Measurements from ENCODE around the gene MIS18BP1.

- TF ChIP-seq BRF1 (IDR thresholded peaks at IDR 0.05; ENCODE audit: borderline replicate concordance, extremely low read depth, insufficient read length) (no peak), PHF21A (IDR thresholded peaks at IDR 0.05; ENCODE audit: borderline replicate concordance, low read depth) (no peak), ATF7 (IDR thresholded peaks at IDR 0.05) (no peak), MEF2A (IDR thresholded peaks at IDR 0.05; ENCODE audit: control insufficient read depth, low read depth, low read length) (no peak), TAF15 (IDR thresholded peaks at IDR 0.05; ENCODE audit: low read depth, low read length) (no peak), ZNF511 (CRISPR knock-in tag; IDR thresholded peaks at IDR 0.05) (no peak), ZC3H11A (IDR thresholded peaks at IDR 0.05; ENCODE audit: low read depth, low read length) (no peak)
These were observed 75.9 kb downstream of the MIS18BP1 start for GRCh38 chr14:45177076-45177475.

Measured in K562 (cell line).